Loucy (cell line): ENCODE data around the gene MYOM1.

Source experiments
- H2AFZ ChIP-seq: fragments of 200-600 bp; sonication (generic); 2 replicates; pipeline ENCODE4 v1.6.0; 2016; ENCODE audit warnings: antibody characterized with exemption, mild to moderate bottlenecking, low read length, moderate library complexity
- H3F3A ChIP-seq: fragments of 200-600 bp; 2 replicates; pipeline ENCODE4 v1.6.0; 2016; ENCODE audit warnings: antibody characterized with exemption, low read depth, mild to moderate bottlenecking
- H3K27me3 ChIP-seq: fragments of 200-600 bp; sonication (generic); 2 replicates; pipeline ENCODE4 v1.6.1; 2014; ENCODE audit warnings: low read length, mild to moderate bottlenecking; ENCODE audit not compliant: insufficient read depth, poor library complexity, severe bottlenecking
- H3K36me3 ChIP-seq: fragments of 200-600 bp; sonication (generic); 2 replicates; pipeline ENCODE4 v1.6.1; 2016; ENCODE audit warnings: low read length; ENCODE audit not compliant: insufficient read depth
- H3K4me1 ChIP-seq: fragments of 200-600 bp; sonication (generic); 2 replicates; pipeline ENCODE4 v1.5.1; 2014; ENCODE audit warnings: low read length, mild to moderate bottlenecking; ENCODE audit not compliant: insufficient read depth, poor library complexity, severe bottlenecking
- H3K4me2 ChIP-seq: fragments of 200-600 bp; sonication (generic); 2 replicates; pipeline ENCODE4 v1.6.0; 2014; ENCODE audit warnings: antibody characterized with exemption, low read length, low read depth, mild to moderate bottlenecking; ENCODE audit not compliant: poor library complexity, severe bottlenecking
- H3K4me3 ChIP-seq: fragments of 200-600 bp; sonication (generic); 2 replicates; pipeline ENCODE4 v1.5.1; 2014; ENCODE audit warnings: low read length, mild to moderate bottlenecking, mixed read lengths; ENCODE audit not compliant: poor library complexity, severe bottlenecking
- H3K79me2 ChIP-seq: fragments of 200-600 bp; sonication (generic); 2 replicates; pipeline ENCODE4 v1.6.1; 2014; ENCODE audit warnings: low read length; ENCODE audit not compliant: insufficient read depth
- H3K9ac ChIP-seq: fragments of 200-600 bp; sonication (generic); 2 replicates; pipeline ENCODE4 v1.6.0; 2014; ENCODE audit warnings: mild to moderate bottlenecking, low read depth, low read length, moderate library complexity; ENCODE audit not compliant: poor library complexity, severe bottlenecking
- H3K9me2 ChIP-seq: fragments of 200-600 bp; sonication (generic); replicated peaks from 2 replicates; pipeline ENCODE4 v1.6.1; 2016; ENCODE audit warnings: low read depth, low read length, mixed read lengths
- H3K9me3 ChIP-seq: fragments of 200-600 bp; sonication (generic); 2 replicates; pipeline ENCODE4 v1.6.1; 2014; ENCODE audit warnings: mild to moderate bottlenecking, antibody characterized with exemption, low read length, low read depth; ENCODE audit not compliant: insufficient read depth
- H4K20me1 ChIP-seq: fragments of 200-600 bp; sonication (generic); 2 replicates; pipeline ENCODE4 v1.6.0; 2014; ENCODE audit warnings: antibody characterized with exemption, low read length, mild to moderate bottlenecking; ENCODE audit not compliant: insufficient read depth, poor library complexity, severe bottlenecking
- EZH2phosphoT487 ChIP-seq: fragments of 200-600 bp; IDR thresholded peaks from 2 replicates; pipeline ENCODE4 v1.6.1; 2018; ENCODE audit warnings: antibody characterized with exemption, mild to moderate bottlenecking, moderate library complexity, borderline replicate concordance
- TF ChIP-seq, protein P1 (sequence below): fragments of 200-600 bp; sonication (generic); conservative IDR thresholded peaks from 2 replicates; pipeline ENCODE4 v1.5.1; 2014; ENCODE audit warnings: mild to moderate bottlenecking, antibody characterized with exemption, low read length

The MYOM1 gene

DNA sequence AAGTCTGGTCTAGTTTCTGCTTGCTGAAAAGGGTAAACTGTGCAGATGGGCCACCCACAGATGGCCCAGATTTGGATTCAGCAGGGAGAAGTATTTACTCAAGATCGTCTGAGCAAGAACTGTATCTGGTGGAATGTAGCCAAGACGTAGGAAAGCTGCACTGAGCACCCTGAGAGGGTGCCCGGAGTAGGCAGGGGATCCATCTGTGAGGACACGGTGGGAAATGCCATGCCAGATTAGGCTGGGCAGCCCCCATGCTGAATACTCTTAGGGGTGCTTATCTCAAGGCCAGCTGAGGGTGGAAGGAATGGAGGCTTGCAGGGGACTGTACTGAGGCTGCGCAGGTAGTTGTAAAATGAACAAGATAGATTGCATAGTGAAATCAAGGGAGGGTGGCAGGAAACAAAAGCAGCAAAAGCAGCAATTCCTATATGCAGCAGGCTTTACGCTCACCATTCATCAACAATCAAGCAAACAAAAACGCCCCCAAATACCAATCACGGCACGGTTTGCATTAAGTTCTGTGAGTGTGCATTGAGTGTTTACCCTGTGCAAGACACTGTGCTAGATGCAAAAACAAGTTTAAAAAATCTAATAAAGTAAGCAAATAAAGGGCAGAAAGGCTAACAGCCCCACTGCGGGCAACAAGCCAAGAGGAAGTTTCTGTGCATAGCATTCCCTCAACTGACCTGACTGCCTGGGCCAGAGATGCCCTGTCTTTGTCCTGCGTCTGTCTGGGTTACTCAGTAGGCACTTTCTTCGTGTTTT lies 174.7 kb downstream of the MYOM1 start:
- H3K27me3 ChIP-seq, result no peaks in the 10 kb centered on the region
- no peaks in the 10 kb centered on the region for H3K36me3 ChIP-seq
- no peak for TF ChIP-seq EZH2phosphoT487
- TF ChIP-seq, protein P1, sequence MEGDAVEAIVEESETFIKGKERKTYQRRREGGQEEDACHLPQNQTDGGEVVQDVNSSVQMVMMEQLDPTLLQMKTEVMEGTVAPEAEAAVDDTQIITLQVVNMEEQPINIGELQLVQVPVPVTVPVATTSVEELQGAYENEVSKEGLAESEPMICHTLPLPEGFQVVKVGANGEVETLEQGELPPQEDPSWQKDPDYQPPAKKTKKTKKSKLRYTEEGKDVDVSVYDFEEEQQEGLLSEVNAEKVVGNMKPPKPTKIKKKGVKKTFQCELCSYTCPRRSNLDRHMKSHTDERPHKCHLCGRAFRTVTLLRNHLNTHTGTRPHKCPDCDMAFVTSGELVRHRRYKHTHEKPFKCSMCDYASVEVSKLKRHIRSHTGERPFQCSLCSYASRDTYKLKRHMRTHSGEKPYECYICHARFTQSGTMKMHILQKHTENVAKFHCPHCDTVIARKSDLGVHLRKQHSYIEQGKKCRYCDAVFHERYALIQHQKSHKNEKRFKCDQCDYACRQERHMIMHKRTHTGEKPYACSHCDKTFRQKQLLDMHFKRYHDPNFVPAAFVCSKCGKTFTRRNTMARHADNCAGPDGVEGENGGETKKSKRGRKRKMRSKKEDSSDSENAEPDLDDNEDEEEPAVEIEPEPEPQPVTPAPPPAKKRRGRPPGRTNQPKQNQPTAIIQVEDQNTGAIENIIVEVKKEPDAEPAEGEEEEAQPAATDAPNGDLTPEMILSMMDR, result no peak
- peak overlapping the region; percentile 37; the same call in 1 of the 2 replicates for H2AFZ ChIP-seq
- H3K9ac ChIP-seq, result no peak overlapping the region
- H3K9me2 ChIP-seq, result no peaks in the 10 kb centered on the region
- no peaks in the 10 kb centered on the region for H4K20me1 ChIP-seq
- H3K4me3 ChIP-seq, result no peak overlapping the region
- H3K79me2 ChIP-seq, result no peaks in the 10 kb centered on the region
- no peaks in the 10 kb centered on the region for H3F3A ChIP-seq
- peaks cover 12% of the 10 kb centered on the region for H3K4me1 ChIP-seq
- no peaks in the 10 kb centered on the region for H3K9me3 ChIP-seq
- H3K4me2 ChIP-seq, result no peak overlapping the region

DNA sequence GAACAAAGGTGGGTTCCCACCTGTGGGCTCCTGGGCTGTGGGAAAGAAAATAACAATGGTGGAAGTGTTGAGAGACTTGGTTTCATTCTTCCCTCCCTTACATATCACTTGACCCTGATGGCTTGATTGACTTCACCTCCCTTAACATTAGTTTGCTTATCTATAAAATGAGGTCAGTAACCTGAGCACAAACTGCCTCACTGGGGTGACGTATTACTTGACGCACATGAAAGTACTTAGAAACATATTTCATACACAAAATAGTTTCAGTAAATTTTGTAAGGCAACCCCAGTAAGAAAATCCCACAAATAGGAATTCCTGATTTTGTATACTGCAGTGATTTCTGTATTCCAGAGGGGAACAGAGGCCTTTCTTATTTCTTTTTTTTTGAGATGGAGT lies 177.4 kb downstream of the MYOM1 start:
- Histone ChIP-seq H2AFZ (no peak overlapping the region), H3F3A (no peaks in the 10 kb centered on the region), H3K27me3 (no peaks in the 10 kb centered on the region), H4K20me1 (no peaks in the 10 kb centered on the region), H3K9me2 (no peaks in the 10 kb centered on the region), H3K9me3 (no peaks in the 10 kb centered on the region), H3K9ac (no peak overlapping the region), H3K36me3 (no peaks in the 10 kb centered on the region), H3K4me3 (no peak overlapping the region), H3K4me2 (no peak overlapping the region), H3K79me2 (no peaks in the 10 kb centered on the region), H3K4me1 (peaks cover 12% of the 10 kb centered on the region)
- TF ChIP-seq, protein P1, result no peak
- TF ChIP-seq EZH2phosphoT487, result no peak

DNA sequence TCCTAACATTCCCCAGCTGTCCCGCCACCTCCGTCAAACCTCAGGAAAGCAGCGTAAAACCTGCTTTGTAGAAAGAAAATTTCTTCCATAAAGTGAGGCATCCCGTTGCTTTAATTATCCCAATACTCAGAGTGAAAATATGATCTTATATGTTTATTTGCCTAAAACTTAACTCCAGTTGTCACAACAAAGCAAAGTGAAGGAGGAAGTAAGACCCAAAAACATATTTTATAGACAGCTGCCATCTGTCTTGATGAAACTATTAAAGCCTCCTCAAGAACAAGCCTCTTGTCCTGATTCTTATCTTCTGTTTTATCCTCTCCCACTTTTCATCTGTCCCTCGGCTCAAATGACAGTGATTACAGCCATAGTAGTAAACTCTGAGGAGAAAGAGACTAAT lies 177.9 kb downstream of the MYOM1 start:
- no peaks in the 10 kb centered on the region for H3K9me3 ChIP-seq
- no peak overlapping the region for H3K9ac ChIP-seq
- TF ChIP-seq EZH2phosphoT487, result no peak
- TF ChIP-seq, protein P1, result no peak
- H3K27me3 ChIP-seq, result no peaks in the 10 kb centered on the region
- peaks cover 12% of the 10 kb centered on the region for H3K4me1 ChIP-seq
- no peak overlapping the region for H3K4me3 ChIP-seq
- H3K36me3 ChIP-seq, result no peaks in the 10 kb centered on the region
- no peaks in the 10 kb centered on the region for H4K20me1 ChIP-seq
- H3K4me2 ChIP-seq, result no peak overlapping the region
- no peaks in the 10 kb centered on the region for H3K79me2 ChIP-seq
- H2AFZ ChIP-seq, result peak overlapping the region; percentile 55; the same call in 1 of the 2 replicates
- H3F3A ChIP-seq, result no peaks in the 10 kb centered on the region
- H3K9me2 ChIP-seq, result no peaks in the 10 kb centered on the region
